PFSK-1 (cell line): ENCODE results near the gene TIAM2.

Experiments
- FOXP2 ChIP-seq: optimal IDR thresholded peaks from 2 replicates; pipeline ENCODE3; 2011; ENCODE audit warnings: borderline replicate concordance, control low read depth, inconsistent platforms; ENCODE audit not compliant: insufficient read depth; ENCODE audit errors: extremely low read length, extremely low read depth
- POLR2AphosphoS5 ChIP-seq: IDR thresholded peaks from 2 replicates; pipeline ENCODE4 v1.6.1; 2012; ENCODE audit warnings: low read depth, mild to moderate bottlenecking, control low read depth, low read length, moderate library complexity
- SIN3A ChIP-seq: IDR thresholded peaks from 2 replicates; pipeline ENCODE4 v1.6.1; 2012; ENCODE audit warnings: mild to moderate bottlenecking, low read length, moderate library complexity, borderline replicate concordance; ENCODE audit not compliant: insufficient read depth
- TAF1 ChIP-seq: IDR thresholded peaks from 2 replicates; pipeline ENCODE4 v1.6.1; 2012; ENCODE audit warnings: low read length, control low read depth, borderline replicate concordance; ENCODE audit not compliant: insufficient read depth
- TF ChIP-seq, protein P1 (sequence below), 2 experiments: IDR thresholded peaks; 2 replicates each; pipeline versions ENCODE4 v1.6.1 to v1.8.0; 2011 to 2012; ENCODE audit warnings: low read depth in 2 of 2, low read length in 2 of 2, control low read depth in 1 of 2, inconsistent platforms in 1 of 2, mild to moderate bottlenecking in 1 of 2, moderate library complexity in 1 of 2; ENCODE audit not compliant: insufficient read depth in 1 of 2

TIAM2 gene

DNA sequence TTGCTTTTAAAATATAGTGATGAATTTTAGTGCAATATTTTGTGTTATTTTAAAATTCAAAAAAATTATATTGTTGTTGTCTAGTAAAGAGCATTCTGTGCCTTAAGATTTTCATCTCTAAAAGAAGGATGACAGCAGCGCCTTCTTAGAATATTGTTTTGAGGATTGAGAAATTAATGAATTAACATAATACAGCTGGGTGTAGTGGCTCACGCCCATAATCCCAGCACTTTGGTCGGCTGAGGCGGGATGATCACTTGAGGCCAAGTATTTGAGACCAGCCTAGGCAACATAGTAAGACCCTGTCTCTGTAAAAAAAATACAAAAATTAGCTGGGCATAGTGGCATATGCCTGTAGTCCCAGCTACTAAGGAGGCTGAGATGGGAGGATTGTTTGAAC lies 6.8 kb downstream of the TIAM2 start:
- TF ChIP-seq POLR2AphosphoS5: no peak
- TF ChIP-seq, protein P1, sequence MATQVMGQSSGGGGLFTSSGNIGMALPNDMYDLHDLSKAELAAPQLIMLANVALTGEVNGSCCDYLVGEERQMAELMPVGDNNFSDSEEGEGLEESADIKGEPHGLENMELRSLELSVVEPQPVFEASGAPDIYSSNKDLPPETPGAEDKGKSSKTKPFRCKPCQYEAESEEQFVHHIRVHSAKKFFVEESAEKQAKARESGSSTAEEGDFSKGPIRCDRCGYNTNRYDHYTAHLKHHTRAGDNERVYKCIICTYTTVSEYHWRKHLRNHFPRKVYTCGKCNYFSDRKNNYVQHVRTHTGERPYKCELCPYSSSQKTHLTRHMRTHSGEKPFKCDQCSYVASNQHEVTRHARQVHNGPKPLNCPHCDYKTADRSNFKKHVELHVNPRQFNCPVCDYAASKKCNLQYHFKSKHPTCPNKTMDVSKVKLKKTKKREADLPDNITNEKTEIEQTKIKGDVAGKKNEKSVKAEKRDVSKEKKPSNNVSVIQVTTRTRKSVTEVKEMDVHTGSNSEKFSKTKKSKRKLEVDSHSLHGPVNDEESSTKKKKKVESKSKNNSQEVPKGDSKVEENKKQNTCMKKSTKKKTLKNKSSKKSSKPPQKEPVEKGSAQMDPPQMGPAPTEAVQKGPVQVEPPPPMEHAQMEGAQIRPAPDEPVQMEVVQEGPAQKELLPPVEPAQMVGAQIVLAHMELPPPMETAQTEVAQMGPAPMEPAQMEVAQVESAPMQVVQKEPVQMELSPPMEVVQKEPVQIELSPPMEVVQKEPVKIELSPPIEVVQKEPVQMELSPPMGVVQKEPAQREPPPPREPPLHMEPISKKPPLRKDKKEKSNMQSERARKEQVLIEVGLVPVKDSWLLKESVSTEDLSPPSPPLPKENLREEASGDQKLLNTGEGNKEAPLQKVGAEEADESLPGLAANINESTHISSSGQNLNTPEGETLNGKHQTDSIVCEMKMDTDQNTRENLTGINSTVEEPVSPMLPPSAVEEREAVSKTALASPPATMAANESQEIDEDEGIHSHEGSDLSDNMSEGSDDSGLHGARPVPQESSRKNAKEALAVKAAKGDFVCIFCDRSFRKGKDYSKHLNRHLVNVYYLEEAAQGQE (IDR thresholded peaks at IDR 0.05; ENCODE audit: insufficient read depth in 1 of 2, low read depth in 2 of 2, low read length in 2 of 2): no peak
- no peak for TF ChIP-seq SIN3A
- no peak for TF ChIP-seq FOXP2

- TF ChIP-seq, protein P1 (IDR thresholded peaks at IDR 0.05; ENCODE audit: insufficient read depth in 1 of 2, low read depth in 2 of 2, low read length in 2 of 2): no peak
- no peak for TF ChIP-seq POLR2AphosphoS5
- no peak for TF ChIP-seq SIN3A
- TF ChIP-seq TAF1: no peak
- no peak for TF ChIP-seq FOXP2
These were observed 8.4 kb downstream of the TIAM2 start for GRCh38 chr6:155003476-155003875.

- TF ChIP-seq TAF1 (no peak), POLR2AphosphoS5 (no peak), SIN3A (no peak), FOXP2 (no peak)
- TF ChIP-seq, protein P1 (IDR thresholded peaks at IDR 0.05; ENCODE audit: insufficient read depth in 1 of 2, low read depth in 2 of 2, low read length in 2 of 2): no peak
These were observed 8.9 kb downstream of the TIAM2 start for GRCh38 chr6:155004017-155004416.

DNA sequence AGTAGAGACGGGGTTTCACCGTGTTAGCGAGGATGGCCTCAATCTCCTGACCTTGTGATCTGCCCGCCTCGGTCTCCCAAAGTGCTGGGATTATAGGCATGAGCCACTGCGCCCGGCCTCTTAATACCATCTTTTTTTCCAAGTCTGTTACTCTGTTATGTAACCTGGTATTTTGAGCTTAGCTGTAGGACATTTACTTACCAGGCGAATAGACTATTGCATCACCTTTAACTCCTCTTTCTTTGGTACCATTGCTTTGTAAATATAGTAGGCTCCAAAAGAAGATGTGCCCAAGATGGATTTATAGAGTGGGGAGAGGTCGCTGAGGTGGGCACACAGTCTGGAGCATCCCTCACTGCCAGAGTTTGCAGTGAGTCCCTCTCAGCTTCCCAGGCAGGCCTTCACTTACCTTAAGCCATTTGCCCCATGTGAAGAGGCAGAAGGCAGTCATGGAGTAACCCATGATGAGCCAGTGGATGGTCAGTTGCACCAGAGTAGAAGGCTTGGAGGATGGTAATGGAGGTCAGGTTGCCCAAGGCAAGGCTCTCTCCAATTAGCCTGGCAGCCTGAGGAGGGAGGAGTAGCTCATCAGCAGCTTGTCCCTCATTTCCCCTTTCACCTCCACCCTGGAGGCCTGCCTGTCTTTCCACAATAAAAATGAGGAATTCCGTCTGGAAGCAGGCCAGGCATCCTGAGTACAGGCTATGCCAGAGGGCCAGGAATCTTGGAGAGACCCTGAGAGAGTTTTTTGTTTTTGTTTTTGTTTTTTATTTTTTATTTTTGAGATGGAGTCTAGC lies 9.7 kb downstream of the TIAM2 start:
- TF ChIP-seq, protein P1 (IDR thresholded peaks at IDR 0.05; ENCODE audit: insufficient read depth in 1 of 2, low read depth in 2 of 2, low read length in 2 of 2): no peak
- no peak for TF ChIP-seq TAF1
- no peak for TF ChIP-seq POLR2AphosphoS5
- no peak for TF ChIP-seq FOXP2
- TF ChIP-seq SIN3A: no peak

DNA sequence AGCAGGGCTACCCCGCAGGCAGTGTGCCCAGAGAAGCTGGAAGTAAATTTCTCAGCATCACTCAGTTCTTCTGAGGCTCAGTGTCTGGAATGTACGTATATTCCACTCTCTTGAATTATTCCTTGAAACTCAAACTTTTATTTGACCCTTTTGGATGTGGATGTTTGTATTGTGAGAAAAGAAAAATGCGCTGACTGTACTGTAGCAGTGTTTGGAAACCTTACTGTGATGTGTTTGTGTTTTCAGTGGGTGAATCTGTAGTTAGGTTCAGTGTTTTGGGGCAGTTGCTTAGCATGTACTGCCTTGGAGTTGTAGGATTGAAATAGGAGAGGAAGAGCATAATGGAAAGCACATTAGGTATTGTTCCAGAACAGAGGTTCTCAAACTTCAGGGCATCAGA lies 13.5 kb downstream of the TIAM2 start:
- TF ChIP-seq POLR2AphosphoS5: no peak
- TF ChIP-seq, protein P1 (IDR thresholded peaks at IDR 0.05; ENCODE audit: insufficient read depth in 1 of 2, low read depth in 2 of 2, low read length in 2 of 2): no peak
- TF ChIP-seq TAF1: no peak
- TF ChIP-seq SIN3A: no peak
- no peak for TF ChIP-seq FOXP2
